HepG2 (cell line): Measurements from ENCODE around the gene PRR36. TPM values are rescaled to one million over a fixed set of nuclear protein-coding genes. Genes with fewer than 3 reads are reported as not detected.

Experiments used
- ADNP ChIP-seq: sonication (generic); formaldehyde crosslinking; IDR thresholded peaks from 2 replicates; pipeline ENCODE4 v1.4.0; 2020; ENCODE audit warnings: missing genetic modification reagents
- CEBPB ChIP-seq: IDR thresholded peaks from 2 replicates; pipeline ENCODE4 v1.6.1; 2011; ENCODE audit warnings: low read depth, low read length, improper control_type of control experiment, borderline replicate concordance
- ISL2 ChIP-seq: sonication (generic); formaldehyde crosslinking; IDR thresholded peaks from 2 replicates; pipeline ENCODE4 v1.5.0; 2020; ENCODE audit warnings: missing genetic modification reagents
- MYPOP ChIP-seq: sonication (generic); formaldehyde crosslinking; IDR thresholded peaks from 2 replicates; pipeline ENCODE4 v1.8.1; 2023; ENCODE audit warnings: mild to moderate bottlenecking, moderate library complexity, missing genetic modification reagents
- NR1H2 ChIP-seq: sonication (generic); formaldehyde crosslinking; IDR thresholded peaks from 2 replicates; pipeline ENCODE4 v1.8.1; 2022; ENCODE audit warnings: low read depth, missing genetic modification reagents, borderline replicate concordance
- RXRB ChIP-seq: IDR thresholded peaks from 2 replicates; pipeline ENCODE4 v1.6.1; 2016; ENCODE audit warnings: borderline replicate concordance, missing genetic modification reagents, missing compliant biosample characterization
- TFAP4 ChIP-seq: sonication (generic); IDR thresholded peaks from 2 replicates; pipeline ENCODE4 v1.6.1; 2016; ENCODE audit warnings: low read depth, borderline replicate concordance
- ZFP90 ChIP-seq: sonication (generic); formaldehyde crosslinking; IDR thresholded peaks from 2 replicates; pipeline ENCODE4 v1.8.0; 2022; ENCODE audit warnings: missing genetic modification reagents, mild to moderate bottlenecking, inconsistent platforms, borderline replicate concordance
- ZHX2 ChIP-seq, 2 experiments: sonication (generic) in 1 of 2; formaldehyde crosslinking in 1 of 2; IDR thresholded peaks; 2 replicates each; pipeline versions ENCODE4 v1.6.1 to v1.9.0; 2014 to 2022; ENCODE audit warnings: antibody characterized with exemption in 1 of 2, borderline replicate concordance in 1 of 2, inconsistent platforms in 1 of 2, low read depth in 1 of 2, missing genetic modification reagents in 1 of 2
- ZNF18 ChIP-seq: sonication (generic); formaldehyde crosslinking; IDR thresholded peaks from 2 replicates; pipeline ENCODE4 v1.8.0; 2022; ENCODE audit warnings: mild to moderate bottlenecking, missing genetic modification reagents; ENCODE audit not compliant: insufficient replicate concordance
- ZNF224 ChIP-seq: sonication (generic); formaldehyde crosslinking; IDR thresholded peaks from 2 replicates; pipeline ENCODE4 v1.5.0; 2020; ENCODE audit warnings: mild to moderate bottlenecking, missing genetic modification reagents
- ZNF350 ChIP-seq: sonication (generic); formaldehyde crosslinking; IDR thresholded peaks from 2 replicates; pipeline ENCODE4 v1.4.0; 2020; ENCODE audit warnings: mild to moderate bottlenecking, low read depth, missing genetic modification reagents, borderline replicate concordance
- ZNF362 ChIP-seq: sonication (generic); formaldehyde crosslinking; IDR thresholded peaks from 2 replicates; pipeline ENCODE4 v1.4.0; 2020; ENCODE audit warnings: missing genetic modification reagents, mild to moderate bottlenecking, borderline replicate concordance
- ZNF547 ChIP-seq: sonication (generic); formaldehyde crosslinking; IDR thresholded peaks from 2 replicates; pipeline ENCODE4 v1.5.1; 2020; ENCODE audit warnings: mild to moderate bottlenecking, missing genetic modification reagents
- ZNF597 ChIP-seq: sonication (generic); formaldehyde crosslinking; IDR thresholded peaks from 2 replicates; pipeline ENCODE4 v1.5.0; 2020; ENCODE audit warnings: missing genetic modification reagents
- ZNF772 ChIP-seq: sonication (generic); formaldehyde crosslinking; IDR thresholded peaks from 2 replicates; pipeline ENCODE4 v1.5.0; 2020; ENCODE audit warnings: mild to moderate bottlenecking, missing genetic modification reagents
- polyA plus RNA-seq, 8 experiments: library from polyadenylated mRNA; depleted of rRNA in 3 of 8; stranded (reverse) in 7 of 8; unstranded in 1 of 8; fragments of >200 nt; fragmentation: Illumina TruSeq in 4 of 8; extraction: Trizol in 4 of 8; gene quantifications; 2 replicates each; pipeline versions ENCODE4 v1.2.1 to v1.2.3, GENCODE V29; 2011 to 2016; ENCODE audit warnings: low read depth in 4 of 8, missing spikeins in 1 of 8, mixed read lengths in 1 of 8; ENCODE audit not compliant: insufficient read depth in 1 of 8
- total RNA-seq, 5 experiments: library from RNA; depleted of rRNA; stranded (reverse); fragments of >200 nt; fragmentation: Illumina TruSeq; extraction: Trizol; gene quantifications; 2 replicates each; pipeline ENCODE4 v1.2.3, GENCODE V29; 2016; ENCODE audit warnings: low read depth in 1 of 5

PRR36 gene
- total and polyA plus RNA-seq, 2 of the 13 experiments (the other 11 are each of a cell fraction or from before 2014, with no cell fraction given), result 0.07 to 0.17 TPM

GRCh38 chr19:7897292-7897691 lies 23.1 kb upstream of the PRR36 start (continued):
- TF ChIP-seq ZNF18 (CRISPR knock-in tag) (peak; percentile 33), ZHX2 (IDR thresholded peaks at IDR 0.05; ENCODE audit: low read depth) (0 out of 2 replicates have a peak, but pooled peaks have one; percentile 31), ZHX2 (CRISPR knock-in tag; IDR thresholded peaks at IDR 0.05; ENCODE audit: borderline replicate concordance) (no peak), ZNF547 (CRISPR knock-in tag) (peak; percentile 46; the same call in 1 of the 2 replicates), ZNF350 (CRISPR knock-in tag) (peak; percentile 62; the same call in 1 of the 2 replicates), ZNF224 (CRISPR knock-in tag) (no peak), ZNF362 (CRISPR knock-in tag) (peak; percentile 99), MYPOP (peak; percentile 63; the same call in 1 of the 2 replicates), ADNP (CRISPR knock-in tag) (peak; percentile 89), ZNF772 (CRISPR knock-in tag) (0 out of 2 replicates have a peak, but pooled peaks have one; percentile 33), CEBPB (peak; percentile 94), ZFP90 (peak; percentile 81; the same call in 1 of the 2 replicates), ZNF597 (CRISPR knock-in tag) (no peak), ISL2 (CRISPR knock-in tag) (0 out of 2 replicates have a peak, but pooled peaks have one; percentile 31), RXRB (peak; percentile 61; the same call in 1 of the 2 replicates), TFAP4 (peak; percentile 30; the same call in 1 of the 2 replicates), NR1H2 (CRISPR knock-in tag) (no peak)
